A549 treated with AZD2906 at 1 μM for 4 hours (cell line): ENCODE measurements around the gene SERPINA10. TPM values are rescaled to one million over a fixed set of nuclear protein-coding genes. Genes with fewer than 3 reads are reported as not detected.

Experiments used
- total RNA-seq: library from RNA; stranded (reverse); fragments of 200-300 nt; extraction: Qiagen RNA extraction; gene quantifications from 5 replicates; pipeline ENCODE4 v1.2.3, GENCODE V29; 2022

Gene SERPINA10, protein sequence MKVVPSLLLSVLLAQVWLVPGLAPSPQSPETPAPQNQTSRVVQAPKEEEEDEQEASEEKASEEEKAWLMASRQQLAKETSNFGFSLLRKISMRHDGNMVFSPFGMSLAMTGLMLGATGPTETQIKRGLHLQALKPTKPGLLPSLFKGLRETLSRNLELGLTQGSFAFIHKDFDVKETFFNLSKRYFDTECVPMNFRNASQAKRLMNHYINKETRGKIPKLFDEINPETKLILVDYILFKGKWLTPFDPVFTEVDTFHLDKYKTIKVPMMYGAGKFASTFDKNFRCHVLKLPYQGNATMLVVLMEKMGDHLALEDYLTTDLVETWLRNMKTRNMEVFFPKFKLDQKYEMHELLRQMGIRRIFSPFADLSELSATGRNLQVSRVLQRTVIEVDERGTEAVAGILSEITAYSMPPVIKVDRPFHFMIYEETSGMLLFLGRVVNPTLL
- not detected in 5 replicates for total RNA-seq

DNA sequence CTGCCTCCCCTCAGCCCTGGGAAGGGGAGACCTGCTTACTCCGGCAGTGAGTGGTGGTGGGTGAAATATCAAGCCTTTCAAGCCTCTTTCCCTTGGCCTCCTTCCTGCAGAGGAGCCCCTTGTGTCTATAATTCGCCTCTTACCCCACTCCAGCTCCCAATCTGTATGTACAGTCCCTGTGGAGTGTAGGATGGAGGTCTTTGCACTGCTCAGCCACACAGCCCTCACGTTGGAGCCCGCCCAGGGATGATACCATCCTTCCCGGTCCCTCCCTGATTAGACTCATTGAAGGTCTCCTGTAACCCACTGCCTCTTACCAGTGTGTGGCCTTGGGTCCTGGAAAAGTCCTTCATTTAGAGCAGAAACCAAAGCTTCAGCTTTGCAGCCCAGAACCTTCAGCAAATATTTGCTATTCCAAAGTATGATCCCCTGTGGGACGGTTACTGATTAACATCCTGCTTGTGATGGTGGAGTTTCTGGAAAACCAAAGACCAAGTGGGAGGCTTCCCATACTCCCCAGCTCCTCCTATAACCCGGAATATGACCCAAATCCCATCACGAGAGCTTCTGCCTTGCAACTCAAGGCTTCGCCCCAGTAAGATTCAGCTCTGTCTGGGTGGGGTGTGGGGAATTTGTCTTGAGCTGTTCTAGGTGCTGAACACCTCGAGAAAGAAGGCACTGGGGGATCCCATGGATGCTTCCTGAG lies at the start of gene SERPINA10:
Gene SERPINA10, minus strand, starts transcription at position 397 of the 706 bp plus-strand sequence. CDS start 2,675 bp downstream, outside the sequence.

DNA sequence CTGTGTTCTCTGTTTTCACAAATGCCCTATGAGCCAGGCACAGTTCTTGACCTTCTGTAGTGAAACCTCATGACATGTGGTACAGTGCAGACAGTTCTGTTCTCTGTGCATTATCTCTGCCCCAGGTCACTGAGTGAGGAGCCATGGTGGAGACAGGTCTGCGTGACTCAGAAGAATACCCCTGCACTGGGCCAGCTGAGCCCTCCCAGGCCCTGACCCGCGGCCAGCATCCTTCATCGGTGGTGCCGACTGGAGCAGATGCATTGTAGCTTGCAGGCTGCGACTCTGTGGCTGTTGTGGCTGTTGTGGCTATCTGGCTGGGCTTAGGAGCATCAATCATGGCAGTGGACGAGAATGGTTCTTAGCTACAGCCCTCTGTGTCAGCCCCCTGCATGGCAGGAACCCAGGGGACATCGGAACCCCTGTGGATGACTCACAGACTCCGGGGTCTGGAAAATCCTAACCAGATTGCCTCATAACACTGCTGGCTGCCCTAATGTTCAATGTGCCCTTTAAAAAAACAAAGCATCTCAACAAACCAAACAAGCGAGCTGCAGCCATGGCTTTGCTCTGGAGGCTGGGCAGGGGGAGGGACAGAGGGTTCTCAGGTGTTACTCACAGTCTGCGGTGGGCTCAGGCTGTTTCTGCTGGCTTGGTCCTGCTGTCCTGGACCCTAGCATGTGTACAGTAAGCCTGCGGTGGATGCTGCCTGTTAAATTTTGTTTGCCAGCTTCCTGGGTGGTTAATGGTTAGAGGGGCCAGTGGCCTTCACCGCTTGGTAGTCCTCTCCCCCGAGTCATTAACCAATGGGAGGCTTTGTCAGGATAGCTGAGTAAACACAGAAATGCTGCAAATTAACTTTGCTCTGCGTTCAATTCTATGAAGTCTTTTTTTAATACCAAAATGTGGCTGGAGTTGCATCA lies 29.8 kb upstream of the SERPINA10 start, which contains the start of gene SERPINA6:
Gene SERPINA6, minus strand, starts transcription at position 689 of the 923 bp plus-strand sequence. CDS start 8,688 bp downstream, outside the sequence.

Other genes with a start within 250 kb of the SERPINA10 start
- 161 to 171 TPM (median 165 TPM) in 5 replicates for gene DDX24, start 212.1 kb downstream of the SERPINA10 start, total RNA-seq
- gene IFI27L1, start 212.0 kb downstream of the SERPINA10 start, total RNA-seq, result 16.8 to 22.0 TPM (median 18.9 TPM) in 5 replicates
- gene IFI27, start 182.5 kb downstream of the SERPINA10 start, total RNA-seq, result 0.92 to 1.5 TPM (median 1.4 TPM) in 5 replicates
- gene IFI27L2, start 163.7 kb downstream of the SERPINA10 start, total RNA-seq, result 51.6 to 59.6 TPM (median 54.9 TPM) in 5 replicates
- 0.36 to 0.48 TPM (median 0.44 TPM) in 5 replicates for gene PPP4R4, start 118.9 kb downstream of the SERPINA10 start, total RNA-seq
- gene SERPINA6, start 30.1 kb upstream of the SERPINA10 start, total RNA-seq, result 1.4 to 2.0 TPM (median 1.6 TPM) in 5 replicates
- 0.08 TPM in 1 of 5 replicates, not detected in the others for gene SERPINA2, start 73.4 kb upstream of the SERPINA10 start, total RNA-seq
- 1.1 to 3.0 TPM (median 2.4 TPM) in 5 replicates for gene SERPINA1, start 95.3 kb upstream of the SERPINA10 start, total RNA-seq
- gene SERPINA11, start 159.5 kb upstream of the SERPINA10 start, total RNA-seq, result not detected in 5 replicates
- 0.07 to 0.09 TPM in 2 of 5 replicates, not detected in the others for gene SERPINA9, start 182.9 kb upstream of the SERPINA10 start, total RNA-seq
- gene SERPINA12, start 216.2 kb upstream of the SERPINA10 start, total RNA-seq, result 0.08 TPM in 1 of 5 replicates, not detected in the others